Caco-2 (cell line): Measurements from ENCODE around the gene NDUFA8. TPM values are rescaled to one million over a fixed set of nuclear protein-coding genes. Genes with fewer than 3 reads are reported as not detected.

Experiments
- BruUV-seq: library from RNA; stranded (reverse); fragments of 400-500 nt; replicated peaks from 2 replicates; lab custom pipeline; 2021; lab: Mats Ljungman, UMichigan
- CTCF ChIA-PET: fragments of 300-600 bp; sonication (Branson Sonifier 250); formaldehyde crosslinking; loops from one replicate; lab custom pipeline; 2022; ENCODE audit warnings: antibody characterized with exemption; lab: Charles Lee
- POLR2A ChIA-PET: fragments of 300-600 bp; sonication (Branson Sonifier 250); formaldehyde crosslinking; loops from one replicate; lab custom pipeline; 2022; ENCODE audit warnings: antibody characterized with exemption; lab: Charles Lee
- DNase-seq, 2 experiments: peaks; one replicate each; pipeline versions ENCODE4 v3.0.0 to v3.0.0-alpha.2; 2020 to 2022
- H3K27me3 ChIP-seq: replicated peaks from 2 replicates; pipeline ENCODE4 v1.6.0; 2011; ENCODE audit warnings: low read length; ENCODE audit not compliant: control insufficient read depth, insufficient read depth
- H3K36me3 ChIP-seq: 2 replicates; pipeline ENCODE4 v1.5.1; 2011; ENCODE audit warnings: low read length; ENCODE audit not compliant: control insufficient read depth, insufficient read depth
- H3K4me1 ChIP-seq: fragments of 250-450 bp; sonication (Bioruptor Pico); 2 replicates; pipeline ENCODE4 v1.5.1; 2020; ENCODE audit warnings: mild to moderate bottlenecking
- H3K4me3 ChIP-seq: 2 replicates; pipeline ENCODE4 v1.5.1; 2011; ENCODE audit warnings: low read depth, mild to moderate bottlenecking, control low read depth, low read length
- H3K9me3 ChIP-seq: fragments of 250-450 bp; sonication (Bioruptor Pico); 2 replicates; pipeline ENCODE4 v1.5.1; 2020; ENCODE audit warnings: mild to moderate bottlenecking, moderate library complexity
- H3K27ac Mint-ChIP-seq: one replicate; pipeline ENCODE4 v1.8.0; 2022; ENCODE audit warnings: mixed read lengths; ENCODE audit not compliant: unreplicated experiment
- H3K27me3 Mint-ChIP-seq: one replicate; pipeline ENCODE4 v1.8.0; 2022; ENCODE audit warnings: mixed read lengths; ENCODE audit not compliant: insufficient read depth, unreplicated experiment
- H3K36me3 Mint-ChIP-seq: one replicate; pipeline ENCODE4 v1.8.0; 2022; ENCODE audit warnings: mild to moderate bottlenecking, mixed read lengths; ENCODE audit not compliant: insufficient read depth, unreplicated experiment
- H3K4me1 Mint-ChIP-seq: one replicate; pipeline ENCODE4 v1.8.0; 2022; ENCODE audit warnings: low read depth, mixed read lengths; ENCODE audit not compliant: unreplicated experiment
- H3K4me3 Mint-ChIP-seq: one replicate; pipeline ENCODE4 v1.8.0; 2022; ENCODE audit warnings: mild to moderate bottlenecking, moderate library complexity, mixed read lengths; ENCODE audit not compliant: unreplicated experiment
- H3K9me3 Mint-ChIP-seq: one replicate; pipeline ENCODE4 v1.8.0; 2022; ENCODE audit warnings: mixed read lengths; ENCODE audit not compliant: unreplicated experiment
- intact Hi-C: fragments of 100-400 bp; cut with micrococcal nuclease; formaldehyde crosslinking; loops from one replicate; pipeline ENCODE4 v1.10.0; 2022; ENCODE audit not compliant: unreplicated experiment
- total RNA-seq: library from RNA; stranded (reverse); gene quantifications from 2 replicates; pipeline ENCODE4 v1.2.3, GENCODE V29; 2022
- TF ChIP-seq, protein P1 (sequence below), 2 experiments: fragments of 200-600 bp in 1 of 2; IDR thresholded peaks; 1 replicate in 1 of 2; 2 replicates in 1 of 2; pipeline versions ENCODE4 v1.5.1 to v1.8.0; 2011 to 2022; ENCODE audit warnings: antibody characterized with exemption in 1 of 2, control low read depth in 1 of 2, inconsistent platforms in 1 of 2, low read depth in 1 of 2, low read length in 1 of 2, mild to moderate bottlenecking in 1 of 2, moderate library complexity in 1 of 2; ENCODE audit not compliant: insufficient read depth in 1 of 2, severe bottlenecking in 1 of 2, unreplicated experiment in 1 of 2

NDUFA8 gene
- total RNA-seq, 1 experiment from 2014 or later: 58.0 TPM

DNA sequence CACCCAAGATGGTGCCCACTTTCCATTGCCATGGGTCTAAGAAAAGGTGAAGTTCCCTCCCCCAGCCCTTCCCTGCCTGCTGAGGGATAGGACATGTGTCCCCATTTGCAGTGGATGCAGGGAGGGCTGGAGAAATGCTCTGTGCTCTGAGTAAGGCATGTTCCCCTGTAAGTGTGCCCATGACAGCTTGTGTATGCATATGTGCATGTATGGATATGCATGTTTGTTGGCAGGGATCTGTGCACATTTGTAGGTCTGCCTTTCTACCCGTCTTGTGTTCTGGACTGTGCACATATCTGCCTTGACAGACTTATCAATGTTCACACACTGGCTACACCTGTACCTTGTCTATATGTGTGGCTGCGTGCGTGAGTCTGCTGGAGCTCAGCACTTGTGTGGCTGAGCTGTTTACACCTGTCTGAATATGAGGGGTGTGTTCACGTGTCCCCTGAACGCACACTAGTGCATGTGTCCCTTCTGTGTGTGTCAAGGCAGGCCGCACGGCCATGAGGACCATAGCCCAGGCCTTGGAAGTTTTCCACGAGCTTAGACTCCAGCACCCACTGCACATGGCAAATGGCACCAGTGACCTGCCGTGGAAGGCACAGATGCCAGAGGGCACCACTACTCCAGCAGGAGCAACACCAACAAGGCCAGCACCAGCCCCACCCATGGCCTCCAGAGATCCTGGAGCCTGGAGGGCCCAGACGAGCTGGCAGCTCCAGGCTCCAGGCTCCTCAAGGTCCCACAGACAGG is 39.1 kb downstream of the NDUFA8 start:
- H3K27me3 ChIP-seq: no peaks in the 10 kb centered on the region
- Mint-ChIP-seq H3K9me3 (no peaks in the 10 kb centered on the region), H3K27me3 (peaks cover 2% of the 10 kb centered on the region), H3K4me3 (no peak overlapping the region), H3K4me1 (no peaks in the 10 kb centered on the region), H3K36me3 (no peaks in the 10 kb centered on the region), H3K27ac (no peak overlapping the region)
- TF ChIP-seq, protein P1, sequence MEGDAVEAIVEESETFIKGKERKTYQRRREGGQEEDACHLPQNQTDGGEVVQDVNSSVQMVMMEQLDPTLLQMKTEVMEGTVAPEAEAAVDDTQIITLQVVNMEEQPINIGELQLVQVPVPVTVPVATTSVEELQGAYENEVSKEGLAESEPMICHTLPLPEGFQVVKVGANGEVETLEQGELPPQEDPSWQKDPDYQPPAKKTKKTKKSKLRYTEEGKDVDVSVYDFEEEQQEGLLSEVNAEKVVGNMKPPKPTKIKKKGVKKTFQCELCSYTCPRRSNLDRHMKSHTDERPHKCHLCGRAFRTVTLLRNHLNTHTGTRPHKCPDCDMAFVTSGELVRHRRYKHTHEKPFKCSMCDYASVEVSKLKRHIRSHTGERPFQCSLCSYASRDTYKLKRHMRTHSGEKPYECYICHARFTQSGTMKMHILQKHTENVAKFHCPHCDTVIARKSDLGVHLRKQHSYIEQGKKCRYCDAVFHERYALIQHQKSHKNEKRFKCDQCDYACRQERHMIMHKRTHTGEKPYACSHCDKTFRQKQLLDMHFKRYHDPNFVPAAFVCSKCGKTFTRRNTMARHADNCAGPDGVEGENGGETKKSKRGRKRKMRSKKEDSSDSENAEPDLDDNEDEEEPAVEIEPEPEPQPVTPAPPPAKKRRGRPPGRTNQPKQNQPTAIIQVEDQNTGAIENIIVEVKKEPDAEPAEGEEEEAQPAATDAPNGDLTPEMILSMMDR (IDR thresholded peaks at IDR 0.05; ENCODE audit: insufficient read depth in 1 of 2, low read depth in 1 of 2, low read length in 1 of 2, severe bottlenecking in 1 of 2, unreplicated experiment in 1 of 2): no peak
- CTCF ChIA-PET: interaction anchor here (0.6 to 8.4 kb wide), 4 partner anchors 13 to 59 kb away, joined by 3 to 175 read pairs (median 3); partner anchors contain the start of gene TTLL11
- H3K4me3 ChIP-seq: no peak overlapping the region
- POLR2A ChIA-PET: no interaction called here
- DNase-seq: no peak
- BruUV-seq: no TSS peak
- H3K4me1 ChIP-seq: 0 out of 2 replicates have a peak, but pooled peaks cover 2% of the 10 kb centered on the region
- no peaks in the 10 kb centered on the region for H3K9me3 ChIP-seq
- H3K36me3 ChIP-seq: no peaks in the 10 kb centered on the region
- intact Hi-C loops: no loop called here

DNA sequence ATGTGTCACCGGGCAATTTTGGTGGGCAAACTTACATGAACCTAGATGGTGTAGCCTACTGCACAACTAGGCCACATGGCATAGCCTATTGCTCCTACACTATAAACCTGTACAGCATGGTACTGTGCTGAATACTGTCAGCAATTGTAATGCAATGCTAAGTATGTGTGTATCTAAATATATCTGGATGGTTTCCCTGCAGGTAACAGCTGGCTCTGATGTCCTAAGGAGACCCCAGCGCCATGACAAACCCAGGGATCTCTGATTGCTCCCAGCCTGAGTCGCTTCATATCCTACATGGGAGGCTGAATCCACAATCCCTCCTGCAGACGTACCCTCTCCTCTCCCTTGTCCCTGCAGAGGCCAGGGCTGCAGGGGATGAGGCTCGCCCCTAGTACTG is 39.9 kb downstream of the NDUFA8 start:
- Mint-ChIP-seq H3K4me1 (no peaks in the 10 kb centered on the region), H3K27ac (no peak overlapping the region), H3K9me3 (no peaks in the 10 kb centered on the region), H3K27me3 (peaks cover 3% of the 10 kb centered on the region), H3K36me3 (no peaks in the 10 kb centered on the region), H3K4me3 (no peak overlapping the region)
- Histone ChIP-seq H3K27me3 (no peaks in the 10 kb centered on the region), H3K9me3 (no peaks in the 10 kb centered on the region), H3K36me3 (no peaks in the 10 kb centered on the region), H3K4me3 (no peak overlapping the region), H3K4me1 (no peaks in the 10 kb centered on the region)
- BruUV-seq: no TSS peak
- DNase-seq: no peak
- CTCF ChIA-PET: interaction anchor here (1.0 to 8.4 kb wide), 3 partner anchors 22 to 59 kb away, joined by 3 to 175 read pairs (median 3); partner anchors contain the start of gene TTLL11
- intact Hi-C loops: no loop called here
- TF ChIP-seq, protein P1 (IDR thresholded peaks at IDR 0.05; ENCODE audit: insufficient read depth in 1 of 2, low read depth in 1 of 2, low read length in 1 of 2, severe bottlenecking in 1 of 2, unreplicated experiment in 1 of 2): no peak
- POLR2A ChIA-PET: no interaction called here

DNA sequence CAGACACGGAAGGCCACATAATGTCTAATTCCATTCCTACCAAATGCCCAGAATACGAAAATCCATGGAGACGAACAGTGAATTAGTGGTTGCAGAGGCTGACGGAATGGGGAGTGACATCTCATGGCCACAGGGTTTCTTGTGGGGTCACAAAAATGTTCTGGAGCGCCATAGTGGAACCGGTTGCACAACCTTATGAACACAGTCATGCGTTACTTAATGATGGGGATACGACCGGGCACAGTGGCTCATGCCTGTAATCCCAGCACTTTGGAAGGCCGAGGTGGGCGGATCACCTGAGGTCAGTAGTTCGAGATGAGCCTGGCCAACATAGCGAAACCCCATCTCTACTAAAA is 40.4 kb downstream of the NDUFA8 start:
- H3K4me1 ChIP-seq: no peaks in the 10 kb centered on the region
- intact Hi-C loops: no loop called here
- Mint-ChIP-seq H3K9me3 (no peaks in the 10 kb centered on the region), H3K36me3 (no peaks in the 10 kb centered on the region), H3K4me1 (no peaks in the 10 kb centered on the region), H3K27me3 (peaks cover 3% of the 10 kb centered on the region), H3K27ac (no peak overlapping the region), H3K4me3 (no peak overlapping the region)
- H3K27me3 ChIP-seq: no peaks in the 10 kb centered on the region
- H3K9me3 ChIP-seq: no peaks in the 10 kb centered on the region
- DNase-seq: no peak
- CTCF ChIA-PET: interaction anchor here (1.0 to 8.4 kb wide), 2 partner anchors 22 to 60 kb away, joined by 3 to 175 read pairs; no protein-coding TSS in a partner anchor
- POLR2A ChIA-PET: no interaction called here
- H3K36me3 ChIP-seq: no peaks in the 10 kb centered on the region
- H3K4me3 ChIP-seq: no peak overlapping the region
- BruUV-seq: no TSS peak
- TF ChIP-seq, protein P1 (IDR thresholded peaks at IDR 0.05; ENCODE audit: insufficient read depth in 1 of 2, low read depth in 1 of 2, low read length in 1 of 2, severe bottlenecking in 1 of 2, unreplicated experiment in 1 of 2): no peak
